Trophoblast cell (in vitro differentiated cells and primary cell): ENCODE measurements around the gene CCDC177.

Experiments
- DNase-seq, 2 donors: peaks; one replicate each; pipeline ENCODE4 v3.0.0-alpha.2; 2016
- H2AFZ ChIP-seq: 2 replicates; pipeline ENCODE4 v1.6.1; 2013; ENCODE audit warnings: low read length, moderate library complexity, mild to moderate bottlenecking; ENCODE audit not compliant: insufficient read depth, poor library complexity
- H2AK5ac ChIP-seq: 2 replicates; pipeline ENCODE4 v1.6.1; 2013; ENCODE audit warnings: mild to moderate bottlenecking, low read length
- H2BK120ac ChIP-seq: 2 replicates; pipeline ENCODE4 v1.6.1; 2013; ENCODE audit warnings: low read length, mild to moderate bottlenecking, moderate library complexity; ENCODE audit not compliant: insufficient read depth, poor library complexity
- H2BK12ac ChIP-seq: 2 replicates; pipeline ENCODE4 v1.6.1; 2013; ENCODE audit warnings: mild to moderate bottlenecking, low read length, moderate library complexity
- H2BK5ac ChIP-seq: 2 replicates; pipeline ENCODE4 v1.6.1; 2013; ENCODE audit warnings: low read length, low read depth, moderate library complexity, mild to moderate bottlenecking; ENCODE audit not compliant: poor library complexity
- H3K14ac ChIP-seq: 2 replicates; pipeline ENCODE4 v1.6.1; 2013; ENCODE audit warnings: mild to moderate bottlenecking, low read length
- H3K18ac ChIP-seq: 2 replicates; pipeline ENCODE4 v1.6.1; 2013; ENCODE audit warnings: mild to moderate bottlenecking, low read length
- H3K23ac ChIP-seq: 2 replicates; pipeline ENCODE4 v1.6.1; 2013; ENCODE audit warnings: low read length
- H3K27ac ChIP-seq: 2 replicates; pipeline ENCODE4 v1.5.1; 2013; ENCODE audit warnings: low read depth, mild to moderate bottlenecking, inconsistent platforms, low read length, moderate library complexity
- H3K27me3 ChIP-seq: 2 replicates; pipeline ENCODE4 v1.6.1; 2013; ENCODE audit warnings: inconsistent platforms, mild to moderate bottlenecking, low read length, moderate library complexity; ENCODE audit not compliant: insufficient read depth
- H3K36me3 ChIP-seq, 2 experiments: 1 replicate in 1 of 2; 2 replicates in 1 of 2; pipeline ENCODE4 v1.6.1; 2013; ENCODE audit warnings: low read length in 2 of 2, mild to moderate bottlenecking in 2 of 2, moderate library complexity in 1 of 2; ENCODE audit not compliant: insufficient read depth in 2 of 2, control insufficient read depth in 1 of 2
- H3K4ac ChIP-seq: 2 replicates; pipeline ENCODE4 v1.6.1; 2013; ENCODE audit warnings: low read depth, mild to moderate bottlenecking, low read length, moderate library complexity
- H3K4me1 ChIP-seq, 2 experiments: 1 replicate in 1 of 2; 2 replicates in 1 of 2; pipeline ENCODE4 v1.6.1; 2013; ENCODE audit warnings: low read length in 2 of 2, mild to moderate bottlenecking in 2 of 2, moderate library complexity in 1 of 2; ENCODE audit not compliant: insufficient read depth in 2 of 2, control insufficient read depth in 1 of 2
- H3K4me2 ChIP-seq: 2 replicates; pipeline ENCODE4 v1.6.1; 2013; ENCODE audit warnings: inconsistent platforms, mild to moderate bottlenecking, low read length, moderate library complexity
- H3K4me3 ChIP-seq: 2 replicates; pipeline ENCODE4 v1.5.1; 2013; ENCODE audit warnings: mild to moderate bottlenecking, low read depth, low read length, inconsistent platforms
- H3K79me1 ChIP-seq: one replicate; pipeline ENCODE4 v1.6.1; 2013; ENCODE audit warnings: low read length
- H3K79me2 ChIP-seq: 2 replicates; pipeline ENCODE4 v1.6.1; 2013; ENCODE audit warnings: low read length, mild to moderate bottlenecking; ENCODE audit not compliant: control insufficient read depth, insufficient read depth, poor library complexity
- H3K9ac ChIP-seq: 2 replicates; pipeline ENCODE4 v1.6.1; 2013; ENCODE audit warnings: mild to moderate bottlenecking, low read length
- H3K9me3 ChIP-seq: 2 replicates; pipeline ENCODE4 v1.6.1; 2013; ENCODE audit warnings: low read depth, mild to moderate bottlenecking, control low read depth, inconsistent platforms, low read length; ENCODE audit not compliant: insufficient read depth
- H4K12ac ChIP-seq: 2 replicates; pipeline ENCODE4 v1.6.1; 2013; ENCODE audit warnings: low read depth, mild to moderate bottlenecking, low read length, moderate library complexity
- H4K8ac ChIP-seq: 2 replicates; pipeline ENCODE4 v1.6.1; 2013; ENCODE audit warnings: low read depth, mild to moderate bottlenecking, low read length, moderate library complexity
- H4K91ac ChIP-seq: one replicate; pipeline ENCODE4 v1.6.1; 2013; ENCODE audit warnings: low read depth, mild to moderate bottlenecking, low read length, moderate library complexity
- WGBS: extraction: QIAGEN DNeasy Blood & Tissue Kit; methylation state at CpG from one replicate; pipeline ENCODE4 v1.1.7; 2013; ENCODE audit warnings: missing lambda C conversion rate; ENCODE audit not compliant: insufficient read length, insufficient coverage; ENCODE audit errors: extremely low coverage; 5-methylcytosine and 5-hydroxymethylcytosine counted together

CCDC177 gene

GRCh38 chr14:69574954-69575295 is 254 bp upstream of the CCDC177 start:
- no peak overlapping the region for H3K4ac ChIP-seq
- no peak overlapping the region for H3K27ac ChIP-seq
- peaks cover 15% of the 10 kb centered on the region for H3K27me3 ChIP-seq
- no peak overlapping the region for H3K14ac ChIP-seq
- H3K36me3 ChIP-seq, result no peaks in the 10 kb centered on the region
- H3K4me1 ChIP-seq, result peaks cover 7 to 9% of the 10 kb centered on the region in 2 experiments
- H3K4me2 ChIP-seq, result no peak overlapping the region
- no peak overlapping the region for H4K8ac ChIP-seq
- H2AFZ ChIP-seq, result no peak overlapping the region
- DNase-seq, result no peak
- WGBS, result no CpG with 5 or more reads among the region's 5 CpGs
- no peak overlapping the region for H2BK5ac ChIP-seq
- no peaks in the 10 kb centered on the region for H3K79me2 ChIP-seq
- H3K23ac ChIP-seq, result no peak overlapping the region
- no peak overlapping the region for H3K9ac ChIP-seq
- no peak overlapping the region for H2BK120ac ChIP-seq
- peaks cover 3% of the 10 kb centered on the region for H3K9me3 ChIP-seq
- no peak overlapping the region for H2BK12ac ChIP-seq
- H4K91ac ChIP-seq, result no peak overlapping the region
- H3K79me1 ChIP-seq, result no peaks in the 10 kb centered on the region
- no peak overlapping the region for H3K18ac ChIP-seq
- H4K12ac ChIP-seq, result no peak overlapping the region
- no peak overlapping the region for H3K4me3 ChIP-seq
- no peak overlapping the region for H2AK5ac ChIP-seq

GRCh38 chr14:69573831-69574262 is 824 bp downstream of the CCDC177 start:
- H2BK120ac ChIP-seq, result no peak overlapping the region
- no peak overlapping the region for H3K18ac ChIP-seq
- H3K14ac ChIP-seq, result no peak overlapping the region
- no peak for DNase-seq
- no peak overlapping the region for H2AFZ ChIP-seq
- no peak overlapping the region for H3K4me2 ChIP-seq
- no CpG with 5 or more reads among the region's 15 CpGs for WGBS
- no peak overlapping the region for H4K8ac ChIP-seq
- H3K9ac ChIP-seq, result no peak overlapping the region
- H4K12ac ChIP-seq, result no peak overlapping the region
- H3K4me1 ChIP-seq, result peaks cover 9% of the 10 kb centered on the region in 2 experiments
- H3K4me3 ChIP-seq, result no peak overlapping the region
- H3K27me3 ChIP-seq, result peaks cover 15% of the 10 kb centered on the region
- no peak overlapping the region for H2AK5ac ChIP-seq
- H3K79me1 ChIP-seq, result no peaks in the 10 kb centered on the region
- no peak overlapping the region for H4K91ac ChIP-seq
- no peak overlapping the region for H3K4ac ChIP-seq
- H3K36me3 ChIP-seq, result no peaks in the 10 kb centered on the region
- H3K79me2 ChIP-seq, result no peaks in the 10 kb centered on the region
- no peak overlapping the region for H3K23ac ChIP-seq
- no peak overlapping the region for H2BK12ac ChIP-seq
- H2BK5ac ChIP-seq, result no peak overlapping the region
- no peak overlapping the region for H3K27ac ChIP-seq
- peaks cover 3% of the 10 kb centered on the region for H3K9me3 ChIP-seq

GRCh38 chr14:69573205-69573830 is 1.4 kb downstream of the CCDC177 start:
- Histone ChIP-seq H3K4me1 (peaks cover 9% of the 10 kb centered on the region in 2 experiments), H2AK5ac (no peak overlapping the region), H3K79me2 (no peaks in the 10 kb centered on the region), H2BK5ac (no peak overlapping the region), H3K36me3 (no peaks in the 10 kb centered on the region), H4K91ac (no peak overlapping the region), H2BK120ac (no peak overlapping the region), H3K4me2 (no peak overlapping the region), H3K4ac (no peak overlapping the region), H2AFZ (no peak overlapping the region), H3K18ac (no peak overlapping the region), H3K9me3 (peaks cover 3% of the 10 kb centered on the region), H3K9ac (no peak overlapping the region), H3K27ac (no peak overlapping the region), H2BK12ac (no peak overlapping the region), H3K23ac (no peak overlapping the region), H4K12ac (no peak overlapping the region), H3K79me1 (no peaks in the 10 kb centered on the region), H4K8ac (no peak overlapping the region), H3K27me3 (peaks cover 15% of the 10 kb centered on the region), H3K14ac (no peak overlapping the region), H3K4me3 (no peak overlapping the region)
- DNase-seq, result peak in 1 of 2 donors; percentile 29
- no CpG with 5 or more reads among the region's 51 CpGs for WGBS

- Histone ChIP-seq H3K18ac (no peak overlapping the region), H3K4me1 (peaks cover 9% of the 10 kb centered on the region in 2 experiments), H3K9me3 (peaks cover 3% of the 10 kb centered on the region), H3K79me1 (no peaks in the 10 kb centered on the region), H3K27ac (no peak overlapping the region), H2AK5ac (no peak overlapping the region), H3K4me3 (no peak overlapping the region), H2BK120ac (no peak overlapping the region), H4K8ac (no peak overlapping the region), H3K4ac (no peak overlapping the region), H3K4me2 (no peak overlapping the region), H3K9ac (no peak overlapping the region), H2BK5ac (no peak overlapping the region), H2BK12ac (no peak overlapping the region), H3K23ac (no peak overlapping the region), H2AFZ (no peak overlapping the region), H3K79me2 (no peaks in the 10 kb centered on the region), H4K91ac (no peak overlapping the region), H4K12ac (no peak overlapping the region), H3K36me3 (no peaks in the 10 kb centered on the region), H3K14ac (no peak overlapping the region), H3K27me3 (peaks cover 15% of the 10 kb centered on the region)
- peak in 1 of 2 donors; percentile 34 for DNase-seq
- WGBS, result no CpG with 5 or more reads among the region's 40 CpGs
Measured at GRCh38 chr14:69572841-69573135, 1.9 kb downstream of the CCDC177 start.
